ENCODE data around the gene SSMEM1.
A peak's percentile ranks its signal among the peaks of the same experiment; 100 is the strongest.
"Not testable (repeated sequence)": the region's sequence is repeated elsewhere in the genome, so short reads cannot be mapped to it uniquely, and the experiment has no call there.

The SSMEM1 gene

DNA sequence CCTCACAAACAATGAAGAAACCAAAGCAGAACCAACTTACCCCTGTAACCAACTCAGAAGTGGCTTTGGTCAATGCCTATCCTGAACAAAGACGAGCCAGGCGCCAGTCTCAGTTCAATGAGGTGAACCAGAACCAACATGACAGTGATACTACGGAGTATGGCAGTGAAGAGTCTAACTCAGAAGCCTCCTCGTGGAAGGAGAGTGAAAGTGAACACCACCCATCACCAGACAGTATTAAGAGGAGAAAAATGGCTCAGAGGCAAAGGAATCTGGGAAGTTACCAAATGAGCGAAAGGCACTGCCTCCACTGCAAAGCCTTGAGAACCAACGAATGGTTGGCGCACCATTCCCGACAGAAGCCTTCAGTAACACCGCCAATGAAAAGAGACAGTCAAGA is 8.4 kb downstream of the SSMEM1 start:
- DNase-seq, result no peak

- no peak for DNase-seq
Measured at GRCh38 chr7:130216750-130217149, 9.1 kb downstream of the SSMEM1 start.

- DNase-seq, result no peak
Measured at GRCh38 chr7:130218806-130219620, 11.4 kb downstream of the SSMEM1 start.

DNA sequence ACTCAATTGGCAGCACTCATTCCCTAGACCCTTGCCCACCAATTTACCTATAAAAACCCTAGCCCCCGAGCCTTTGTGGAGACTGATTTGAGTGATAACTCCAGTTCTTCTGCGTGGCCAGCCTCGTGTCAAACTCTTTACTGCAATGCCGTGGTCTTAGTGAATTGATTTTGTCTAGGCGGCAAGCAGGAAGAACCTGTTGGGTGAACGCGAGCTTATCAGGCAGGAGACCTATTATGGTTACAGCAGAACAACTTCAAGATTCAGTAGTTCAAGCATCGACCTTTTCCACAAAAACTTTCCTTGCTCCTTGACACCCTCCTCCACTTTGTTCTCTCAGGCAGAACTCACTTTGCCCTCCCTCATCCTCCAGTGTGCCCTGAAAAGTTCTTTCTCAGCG is 12.2 kb downstream of the SSMEM1 start:
- DNase-seq, result no peak

DNA sequence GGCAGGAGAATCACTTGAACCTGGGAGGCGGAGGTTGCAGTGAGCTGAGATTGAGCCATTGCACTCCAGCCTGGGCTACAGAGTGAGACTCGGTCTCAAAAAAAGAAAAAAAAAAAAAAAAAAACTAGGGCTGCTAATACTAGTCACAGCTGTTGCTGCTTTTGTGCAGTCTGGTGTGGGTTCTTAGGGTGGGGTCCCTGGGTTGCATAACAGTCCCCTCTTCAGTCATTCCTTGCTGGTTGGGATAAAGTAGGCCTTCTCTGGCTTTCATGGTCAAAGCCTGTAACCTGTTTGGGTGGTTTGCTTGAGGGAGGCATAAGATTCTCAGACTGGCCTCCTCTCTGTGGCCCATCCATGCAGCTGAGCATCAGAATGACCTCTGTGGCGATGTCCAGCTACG is 14.1 kb downstream of the SSMEM1 start:
- no peak for DNase-seq

DNA sequence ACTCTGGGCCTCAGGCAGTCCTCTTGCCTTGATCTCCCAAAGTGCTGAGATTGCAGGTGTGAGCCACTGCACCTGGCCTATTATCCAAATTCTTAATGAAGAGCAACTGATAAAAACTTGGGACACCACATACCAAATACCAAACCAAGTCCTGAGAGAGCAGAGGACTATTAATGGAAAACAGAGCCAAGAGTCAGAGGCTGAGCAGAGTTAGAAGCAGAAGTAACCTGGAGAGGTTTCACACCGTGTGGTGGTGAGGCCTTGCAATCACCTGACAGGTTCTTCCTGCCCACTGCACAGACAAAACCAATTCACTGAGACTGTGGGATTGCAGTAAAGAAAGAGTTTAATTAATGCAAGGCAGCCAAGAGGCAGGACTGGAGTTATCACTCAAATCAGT is 16.0 kb downstream of the SSMEM1 start:
- no peak for DNase-seq

DNA sequence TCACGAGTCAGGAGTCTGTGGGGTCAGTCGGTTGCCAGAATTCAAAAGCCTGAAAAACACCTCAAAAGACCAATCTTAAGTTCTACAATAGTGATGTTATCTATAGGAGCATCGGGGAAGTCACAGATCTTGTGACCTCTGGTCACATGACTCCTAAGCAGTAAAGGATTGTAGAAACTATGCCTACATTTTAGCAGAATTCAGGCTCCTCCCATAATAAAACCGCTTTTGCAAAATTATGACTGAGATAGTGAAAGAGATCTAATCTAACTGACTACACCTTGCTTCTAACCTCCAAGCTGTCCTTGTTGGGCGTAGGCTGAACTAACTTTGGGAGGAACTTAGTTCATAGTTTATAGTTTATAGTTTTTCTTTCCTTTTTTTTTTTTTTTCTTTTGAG is 16.6 kb downstream of the SSMEM1 start:
- no peak for DNase-seq

- DNase-seq, result not testable (repeated sequence)
Measured at GRCh38 chr7:130224923-130225322, 17.3 kb downstream of the SSMEM1 start.

DNA sequence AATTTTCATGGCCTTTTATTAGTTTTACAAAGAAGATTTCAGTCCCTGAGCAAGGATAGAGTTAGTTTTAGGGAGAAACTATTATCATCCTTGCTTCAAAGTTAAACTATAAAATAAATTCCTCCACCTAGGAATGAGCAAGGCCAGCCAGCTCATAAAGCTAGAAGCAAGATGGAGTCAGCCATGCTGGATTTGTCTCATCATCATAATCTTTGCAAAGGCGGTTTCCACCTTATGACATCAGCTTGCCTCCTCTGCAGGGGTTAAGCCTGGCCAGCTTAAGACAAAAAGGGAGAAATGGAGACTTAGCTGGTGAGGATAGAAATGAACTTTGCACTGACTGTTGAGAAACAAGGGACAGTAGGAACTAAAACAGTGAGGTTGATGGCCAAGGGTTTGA is 18.7 kb downstream of the SSMEM1 start:
- no peak for DNase-seq

- no peak for DNase-seq
Measured at GRCh38 chr7:130227883-130228575, 20.4 kb downstream of the SSMEM1 start.

GRCh38 chr7:130228840-130229502 is 21.3 kb downstream of the SSMEM1 start:
- DNase-seq, result no peak

DNA sequence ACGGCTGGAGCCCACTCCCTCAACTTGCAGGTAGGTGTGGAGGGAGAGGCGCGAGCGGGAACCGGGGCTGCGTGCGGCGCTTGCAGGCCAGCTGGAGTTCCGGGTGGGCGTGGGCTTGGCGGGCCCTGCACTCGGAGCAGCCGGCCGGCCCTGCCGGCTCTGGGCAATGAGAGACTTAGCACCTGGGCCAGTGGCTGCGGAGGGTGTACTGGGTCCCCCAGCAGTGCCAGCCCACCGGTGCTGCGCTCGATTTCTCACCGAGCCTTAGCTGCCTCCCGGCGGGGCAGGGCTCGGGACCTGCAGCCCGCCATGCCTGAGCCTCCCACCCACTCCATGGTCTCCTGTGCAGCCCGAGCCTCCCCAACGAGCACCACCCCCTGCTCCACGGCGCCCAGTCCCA is 22.3 kb downstream of the SSMEM1 start:
- not testable (repeated sequence) for DNase-seq

GRCh38 chr7:130231792-130232191 is 24.1 kb downstream of the SSMEM1 start:
- DNase-seq, result no peak

DNA sequence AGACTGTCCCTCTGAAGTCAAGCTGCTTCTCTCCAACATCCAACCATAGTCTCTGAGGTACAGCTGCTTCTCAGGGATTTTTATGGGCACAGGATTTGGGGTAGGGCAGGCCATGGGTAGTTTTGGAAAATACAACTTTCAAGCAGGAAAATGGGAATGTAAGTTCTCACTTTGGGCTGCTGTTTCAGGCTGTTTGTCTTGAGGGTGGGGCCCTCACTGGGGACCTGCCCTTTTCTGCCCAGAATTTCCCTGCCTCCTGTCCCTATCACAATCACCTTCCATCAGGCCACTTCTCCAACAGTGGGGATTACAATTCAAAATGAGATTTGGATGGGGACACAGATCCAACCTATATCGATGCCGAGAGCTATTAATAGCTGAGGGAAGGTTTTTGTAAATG is 24.5 kb downstream of the SSMEM1 start:
- DNase-seq, result no peak

DNA sequence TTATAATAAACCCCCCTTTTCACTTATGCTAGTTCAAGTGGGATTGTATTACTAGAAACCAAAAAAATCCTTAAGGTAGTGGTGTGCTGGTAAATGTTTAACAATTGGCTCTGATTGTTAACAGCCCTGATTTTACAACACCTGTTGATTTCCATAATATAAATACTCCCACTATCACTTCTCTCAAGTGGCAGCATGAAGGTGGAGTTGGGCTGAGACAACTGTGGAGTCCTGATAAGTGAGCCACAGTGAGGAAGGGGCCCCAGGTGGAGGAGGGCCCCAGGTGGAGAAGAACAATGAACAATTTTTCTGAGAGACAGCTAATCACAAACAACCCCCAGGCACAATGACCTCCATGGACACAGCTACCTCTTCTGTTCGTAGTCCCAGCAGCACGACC is 26.4 kb downstream of the SSMEM1 start:
- no peak for DNase-seq

DNA sequence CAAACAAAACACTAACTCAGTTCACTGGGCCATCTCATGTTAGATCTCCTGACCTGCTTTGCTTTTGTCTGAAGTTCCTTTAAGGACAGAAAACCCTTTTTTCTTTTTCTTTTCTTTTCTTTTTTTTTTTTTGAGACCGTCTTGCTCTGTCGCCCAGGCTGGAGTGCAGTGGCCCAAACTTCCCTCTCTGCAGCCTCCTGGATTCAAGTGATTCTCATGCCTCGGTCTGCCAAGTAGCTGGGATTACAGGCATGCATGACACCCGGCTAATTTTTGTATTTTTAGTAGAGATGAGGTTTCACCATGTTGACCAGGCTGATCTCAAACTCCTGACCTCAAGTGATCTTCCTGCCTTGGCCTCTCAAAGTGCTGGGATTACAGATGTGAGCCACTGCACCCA is 28.7 kb downstream of the SSMEM1 start:
- not testable (repeated sequence) for DNase-seq

- no peak for DNase-seq
Measured at GRCh38 chr7:130240240-130240639, 32.6 kb downstream of the SSMEM1 start.

- peak; percentile 28 for DNase-seq
Measured at GRCh38 chr7:130242198-130243014, 34.7 kb downstream of the SSMEM1 start.

DNA sequence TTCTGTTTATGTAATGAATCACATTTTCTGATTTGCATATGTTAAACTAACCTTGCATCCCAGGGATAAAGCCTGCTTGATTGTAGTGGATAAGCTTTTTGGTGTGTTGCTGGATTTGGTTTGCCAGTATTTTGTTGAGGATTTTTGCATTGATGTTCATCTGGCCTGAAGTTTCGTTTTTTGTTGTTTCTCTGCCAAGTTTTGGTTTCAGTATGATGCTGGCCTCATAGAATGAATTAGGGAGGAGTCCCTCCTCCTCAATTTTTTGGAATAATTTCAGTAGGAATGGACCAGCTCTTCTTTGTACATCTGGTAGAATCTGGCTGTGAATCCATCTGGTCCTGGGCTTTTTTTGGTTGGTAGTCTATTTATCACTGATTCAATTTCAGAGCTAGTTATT is 35.8 kb downstream of the SSMEM1 start:
- DNase-seq, result not testable (repeated sequence)

GRCh38 chr7:130246491-130246890 is 38.8 kb downstream of the SSMEM1 start:
- DNase-seq, result not testable (repeated sequence)

DNA sequence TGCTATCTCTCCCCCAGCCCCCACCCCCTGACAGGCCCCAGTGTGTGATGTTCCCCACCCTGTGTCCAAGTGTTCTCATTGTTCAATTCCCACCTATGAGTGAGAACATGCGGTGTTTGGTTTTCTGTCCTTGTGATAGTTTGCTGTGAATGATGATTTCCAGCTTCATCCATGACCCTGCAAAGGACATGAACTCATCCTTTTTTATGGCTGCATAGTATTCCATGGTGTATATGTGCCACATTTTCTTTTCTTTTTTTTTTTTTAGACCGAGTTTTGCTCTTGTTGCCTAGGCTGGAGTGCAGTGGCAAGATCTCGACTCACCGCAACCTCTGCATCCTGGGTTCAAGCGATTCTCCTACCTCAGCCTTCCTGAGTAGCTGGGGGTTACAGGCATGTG is 41.2 kb downstream of the SSMEM1 start:
- DNase-seq, result not testable (repeated sequence)

DNA sequence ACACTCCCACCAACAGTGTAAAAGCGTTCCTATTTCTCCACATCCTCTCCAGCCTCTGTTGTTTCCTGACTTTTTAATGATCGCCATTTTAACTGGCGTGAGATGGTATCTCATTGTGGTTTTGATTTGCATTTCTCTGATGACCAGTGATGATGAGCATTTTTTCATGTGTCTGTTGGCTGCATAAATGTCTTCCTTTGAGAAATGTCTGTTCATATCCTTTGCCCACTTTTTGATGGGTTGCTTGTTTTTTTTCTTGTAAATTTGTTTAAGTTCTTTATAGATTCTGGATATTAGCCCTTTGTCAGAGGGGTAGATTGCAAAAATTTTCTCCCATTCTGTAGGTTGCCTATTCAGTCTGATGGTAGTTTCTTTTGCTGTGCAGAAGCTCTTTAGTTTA is 42.0 kb downstream of the SSMEM1 start:
- DNase-seq, result not testable (repeated sequence)

DNA sequence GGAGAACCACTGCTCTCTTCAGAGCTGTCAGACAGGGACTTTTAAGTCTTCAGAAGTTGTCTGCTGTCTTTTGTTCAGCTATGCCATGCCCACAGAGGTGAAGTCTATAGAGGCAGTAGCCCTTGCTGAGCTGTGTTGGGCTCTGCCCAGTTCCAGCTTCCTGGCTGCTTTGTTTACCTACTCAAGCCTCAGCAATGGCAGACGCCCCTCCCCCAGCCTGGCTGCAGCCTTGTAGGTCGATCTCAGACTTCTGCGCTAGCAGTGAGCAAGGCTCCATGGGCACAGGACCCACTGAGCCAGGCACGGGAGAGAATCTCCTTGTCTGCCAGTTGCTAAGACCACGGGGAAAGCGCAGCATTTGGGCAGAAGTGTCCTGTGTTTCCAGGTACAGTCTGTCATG is 46.9 kb downstream of the SSMEM1 start:
- no peak for DNase-seq

Measured in NCI-H1436 (cell line).